Neural progenitor cell (in vitro differentiated cells): ENCODE results near the gene FFAR3. TPM values are rescaled to one million over a fixed set of nuclear protein-coding genes. Genes with fewer than 3 reads are reported as not detected.
A peak's percentile ranks its signal among the peaks of the same experiment; 100 is the strongest.

Experiments
- DNase-seq: peaks from one replicate; pipeline ENCODE4 v3.0.0-alpha.2; 2016; ENCODE audit warnings: low spot score
- H2AFZ ChIP-seq: fragments of 200-600 bp; sonication (generic); replicated peaks from 2 replicates; pipeline ENCODE4 v1.6.1; 2016; ENCODE audit warnings: antibody characterized with exemption
- H3F3A ChIP-seq: fragments of 200-600 bp; sonication (generic); 2 replicates; pipeline ENCODE4 v1.6.1; 2016; ENCODE audit warnings: antibody characterized with exemption, low read depth
- H3K27ac ChIP-seq: fragments of 200-600 bp; sonication (generic); 2 replicates; pipeline ENCODE4 v1.5.1; 2016; ENCODE audit warnings: mild to moderate bottlenecking
- H3K27me3 ChIP-seq: fragments of 200-600 bp; sonication (generic); 2 replicates; pipeline ENCODE4 v1.6.1; 2016; ENCODE audit warnings: mild to moderate bottlenecking, moderate library complexity
- H3K36me3 ChIP-seq: fragments of 200-600 bp; sonication (generic); 2 replicates; pipeline ENCODE4 v1.5.1; 2016
- H3K4me1 ChIP-seq: fragments of 200-600 bp; sonication (generic); 2 replicates; pipeline ENCODE4 v1.6.1; 2016; ENCODE audit warnings: mixed run types
- H3K4me2 ChIP-seq: fragments of 200-600 bp; sonication (generic); 2 replicates; pipeline ENCODE4 v1.6.1; 2016
- H3K4me3 ChIP-seq: fragments of 200-600 bp; sonication (generic); 2 replicates; pipeline ENCODE4 v1.5.1; 2016
- H3K79me2 ChIP-seq: fragments of 200-600 bp; sonication (generic); 2 replicates; pipeline ENCODE4 v1.6.1; 2016; ENCODE audit warnings: low read depth
- H3K9ac ChIP-seq: fragments of 200-600 bp; sonication (generic); 2 replicates; pipeline ENCODE4 v1.6.1; 2016
- H3K9me3 ChIP-seq: fragments of 200-600 bp; sonication (generic); 2 replicates; pipeline ENCODE4 v1.5.1; 2016; ENCODE audit warnings: low read depth
- H4K20me1 ChIP-seq: fragments of 200-600 bp; sonication (generic); 2 replicates; pipeline ENCODE4 v1.6.1; 2016; ENCODE audit warnings: low read depth
- H3K27ac Mint-ChIP-seq: 3 replicates; pipeline ENCODE4 v1.8.0; 2021; ENCODE audit warnings: mixed read lengths
- H3K27me3 Mint-ChIP-seq: 2 replicates; pipeline ENCODE4 v1.8.0; 2022; ENCODE audit warnings: low read depth, mild to moderate bottlenecking, inconsistent platforms, moderate library complexity, mixed read lengths; ENCODE audit not compliant: insufficient read depth
- H3K36me3 Mint-ChIP-seq: 3 replicates; pipeline ENCODE4 v1.8.0; 2021; ENCODE audit warnings: mixed read lengths
- H3K4me1 Mint-ChIP-seq: 3 replicates; pipeline ENCODE4 v1.8.0; 2021; ENCODE audit warnings: mixed read lengths
- H3K4me3 Mint-ChIP-seq: 3 replicates; pipeline ENCODE4 v1.8.0; 2021; ENCODE audit warnings: mild to moderate bottlenecking, moderate library complexity, mixed read lengths
- H3K9me3 Mint-ChIP-seq: 3 replicates; pipeline ENCODE4 v1.8.0; 2020; ENCODE audit warnings: mixed read lengths
- CTCF ChIP-seq: fragments of 200-600 bp; sonication (generic); IDR thresholded peaks from 2 replicates; pipeline ENCODE4 v1.5.1; 2017; ENCODE audit warnings: antibody characterized with exemption, mild to moderate bottlenecking
- EZH2 ChIP-seq: fragments of 200-600 bp; sonication (generic); IDR thresholded peaks from 2 replicates; pipeline ENCODE4 v1.6.1; 2017; ENCODE audit warnings: antibody characterized with exemption, mild to moderate bottlenecking, moderate library complexity
- EZH2phosphoT487 ChIP-seq: fragments of 200-600 bp; sonication (generic); IDR thresholded peaks from 2 replicates; pipeline ENCODE4 v1.6.1; 2017; ENCODE audit warnings: antibody characterized with exemption
- total RNA-seq: library from RNA; depleted of rRNA; stranded (reverse); fragments of >200 nt; gene quantifications from 2 replicates; pipeline ENCODE4 v1.2.3, GENCODE V29; 2015; ENCODE audit warnings: low replicate concordance

The FFAR3 gene
- total RNA-seq, 1 donor from 2014 or later = not detected

- Mint-ChIP-seq H3K4me1 (peaks cover 4% of the 10 kb centered on the region), H3K9me3 (peaks cover 8% of the 10 kb centered on the region), H3K4me3 (no peak overlapping the region), H3K27ac (no peak overlapping the region), H3K36me3 (no peaks in the 10 kb centered on the region), H3K27me3 (peaks cover 3% of the 10 kb centered on the region)
- no peaks in the 10 kb centered on the region for H3K27me3 ChIP-seq
- no peaks in the 10 kb centered on the region for H3K9me3 ChIP-seq
- no peaks in the 10 kb centered on the region for H3F3A ChIP-seq
- DNase-seq = no peak
- no peak overlapping the region for H3K4me3 ChIP-seq
- no peaks in the 10 kb centered on the region for H3K4me1 ChIP-seq
- no peak overlapping the region for H2AFZ ChIP-seq
- H3K79me2 ChIP-seq = no peaks in the 10 kb centered on the region
- no peak overlapping the region for H3K4me2 ChIP-seq
- TF ChIP-seq EZH2phosphoT487 (no peak), EZH2 (no peak), CTCF (no peak)
- no peak overlapping the region for H3K27ac ChIP-seq
- no peak overlapping the region for H3K9ac ChIP-seq
- H3K36me3 ChIP-seq = no peaks in the 10 kb centered on the region
- no peaks in the 10 kb centered on the region for H4K20me1 ChIP-seq
These were observed 45.0 kb downstream of the FFAR3 start for GRCh38 chr19:35403116-35403760.

GRCh38 chr19:35404879-35405622 is 46.8 kb downstream of the FFAR3 start:
- Mint-ChIP-seq H3K27me3 (peaks cover 3% of the 10 kb centered on the region), H3K4me1 (peaks cover 4% of the 10 kb centered on the region), H3K4me3 (no peak overlapping the region), H3K9me3 (peaks cover 8% of the 10 kb centered on the region), H3K36me3 (no peaks in the 10 kb centered on the region), H3K27ac (peak overlapping the region; percentile 67)
- Histone ChIP-seq H3K4me2 (no peak overlapping the region), H4K20me1 (no peaks in the 10 kb centered on the region), H3F3A (no peaks in the 10 kb centered on the region), H3K27me3 (no peaks in the 10 kb centered on the region), H3K4me3 (no peak overlapping the region), H3K36me3 (no peaks in the 10 kb centered on the region), H2AFZ (no peak overlapping the region), H3K9me3 (no peaks in the 10 kb centered on the region), H3K4me1 (no peaks in the 10 kb centered on the region), H3K9ac (no peak overlapping the region), H3K27ac (no peak overlapping the region), H3K79me2 (no peaks in the 10 kb centered on the region)
- TF ChIP-seq EZH2 (no peak), CTCF (no peak), EZH2phosphoT487 (no peak)
- peak; percentile 39 for DNase-seq

GRCh38 chr19:35407619-35408018 is 49.4 kb downstream of the FFAR3 start:
- no peak for TF ChIP-seq EZH2phosphoT487
- no peak for TF ChIP-seq EZH2
- TF ChIP-seq CTCF = no peak
- H3K27ac ChIP-seq = no peak overlapping the region
- no peaks in the 10 kb centered on the region for H3K9me3 ChIP-seq
- Mint-ChIP-seq H3K9me3 (peaks cover 8% of the 10 kb centered on the region), H3K36me3 (no peaks in the 10 kb centered on the region), H3K27me3 (peaks cover 3% of the 10 kb centered on the region), H3K27ac (no peak overlapping the region), H3K4me3 (no peak overlapping the region), H3K4me1 (peaks cover 4% of the 10 kb centered on the region)
- H3K4me3 ChIP-seq = no peak overlapping the region
- H2AFZ ChIP-seq = no peak overlapping the region
- no peak overlapping the region for H3K9ac ChIP-seq
- no peak overlapping the region for H3K4me2 ChIP-seq
- H4K20me1 ChIP-seq = no peaks in the 10 kb centered on the region
- no peaks in the 10 kb centered on the region for H3K4me1 ChIP-seq
- H3F3A ChIP-seq = no peaks in the 10 kb centered on the region
- no peak for DNase-seq
- no peaks in the 10 kb centered on the region for H3K79me2 ChIP-seq
- no peaks in the 10 kb centered on the region for H3K36me3 ChIP-seq
- H3K27me3 ChIP-seq = no peaks in the 10 kb centered on the region
